ENCODE data around the gene ITSN1. TPM values are rescaled to one million over a fixed set of nuclear protein-coding genes. Genes with fewer than 3 reads are reported as not detected.
"Not testable (repeated sequence)": the region's sequence is repeated elsewhere in the genome, so short reads cannot be mapped to it uniquely, and the experiment has no call there.

Gene ITSN1
- total RNA-seq, 1 donor from 2014 or later: 44.0 TPM

DNA sequence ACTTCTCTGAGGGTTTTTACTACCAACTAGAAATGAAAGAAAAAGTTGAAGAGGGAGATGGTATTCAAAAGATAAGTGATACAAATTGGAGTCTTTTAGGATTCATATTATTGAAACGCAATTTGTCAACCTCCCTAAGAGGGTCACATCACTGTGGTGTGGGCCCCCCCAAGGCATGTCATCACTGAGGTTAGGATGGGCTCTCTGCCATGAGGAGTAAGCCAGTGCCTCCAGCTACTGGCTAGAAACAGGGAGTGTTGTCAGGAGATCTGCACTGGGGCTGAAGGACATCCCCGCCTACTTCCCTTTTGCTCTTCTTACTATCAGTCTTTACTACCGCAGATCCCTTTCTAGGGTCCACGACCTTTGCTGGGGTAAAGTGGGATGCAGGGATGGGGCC lies 25.9 kb downstream of the ITSN1 start:
- Mint-ChIP-seq H3K4me1 (ENCODE audit: unreplicated experiment) (peaks cover 22% of the 10 kb centered on the region), H3K27me3 (ENCODE audit: unreplicated experiment) (no peaks in the 10 kb centered on the region), H3K4me3 (ENCODE audit: unreplicated experiment) (no peak overlapping the region), H3K36me3 (ENCODE audit: unreplicated experiment) (peaks cover 3% of the 10 kb centered on the region), H3K27ac (ENCODE audit: unreplicated experiment) (no peak overlapping the region), H3K9me3 (ENCODE audit: unreplicated experiment) (no peaks in the 10 kb centered on the region)
- TF ChIP-seq, protein P1, sequence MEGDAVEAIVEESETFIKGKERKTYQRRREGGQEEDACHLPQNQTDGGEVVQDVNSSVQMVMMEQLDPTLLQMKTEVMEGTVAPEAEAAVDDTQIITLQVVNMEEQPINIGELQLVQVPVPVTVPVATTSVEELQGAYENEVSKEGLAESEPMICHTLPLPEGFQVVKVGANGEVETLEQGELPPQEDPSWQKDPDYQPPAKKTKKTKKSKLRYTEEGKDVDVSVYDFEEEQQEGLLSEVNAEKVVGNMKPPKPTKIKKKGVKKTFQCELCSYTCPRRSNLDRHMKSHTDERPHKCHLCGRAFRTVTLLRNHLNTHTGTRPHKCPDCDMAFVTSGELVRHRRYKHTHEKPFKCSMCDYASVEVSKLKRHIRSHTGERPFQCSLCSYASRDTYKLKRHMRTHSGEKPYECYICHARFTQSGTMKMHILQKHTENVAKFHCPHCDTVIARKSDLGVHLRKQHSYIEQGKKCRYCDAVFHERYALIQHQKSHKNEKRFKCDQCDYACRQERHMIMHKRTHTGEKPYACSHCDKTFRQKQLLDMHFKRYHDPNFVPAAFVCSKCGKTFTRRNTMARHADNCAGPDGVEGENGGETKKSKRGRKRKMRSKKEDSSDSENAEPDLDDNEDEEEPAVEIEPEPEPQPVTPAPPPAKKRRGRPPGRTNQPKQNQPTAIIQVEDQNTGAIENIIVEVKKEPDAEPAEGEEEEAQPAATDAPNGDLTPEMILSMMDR (IDR thresholded peaks at IDR 0.05): no peak
- no peak for DNase-seq (ENCODE audit: extremely low spot score, unreplicated experiment)

DNA sequence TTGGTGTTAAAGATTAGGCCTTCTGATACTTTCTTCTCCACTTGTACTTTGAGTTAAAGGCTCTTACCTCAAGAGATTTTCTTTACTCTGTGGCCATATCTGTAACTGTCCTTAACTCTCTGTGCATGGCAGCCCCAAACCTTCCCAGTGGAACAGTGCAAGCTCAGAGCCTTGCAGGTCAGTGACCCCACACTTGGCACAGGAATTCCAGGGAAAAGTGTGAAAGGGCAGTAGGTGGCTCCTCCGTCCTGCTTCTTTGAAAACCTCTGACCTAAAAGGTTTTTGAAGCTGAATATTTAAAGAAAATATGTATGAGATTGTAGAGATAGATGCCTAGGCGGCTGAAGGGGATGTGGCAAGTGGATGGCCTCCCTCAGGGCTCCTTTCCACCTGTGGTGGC lies 26.3 kb downstream of the ITSN1 start:
- Mint-ChIP-seq H3K27me3 (ENCODE audit: unreplicated experiment) (no peaks in the 10 kb centered on the region), H3K9me3 (ENCODE audit: unreplicated experiment) (no peaks in the 10 kb centered on the region), H3K4me1 (ENCODE audit: unreplicated experiment) (peaks cover 22% of the 10 kb centered on the region), H3K36me3 (ENCODE audit: unreplicated experiment) (peaks cover 3% of the 10 kb centered on the region), H3K4me3 (ENCODE audit: unreplicated experiment) (no peak overlapping the region), H3K27ac (ENCODE audit: unreplicated experiment) (no peak overlapping the region)
- DNase-seq (ENCODE audit: extremely low spot score, unreplicated experiment): no peak
- TF ChIP-seq, protein P1 (IDR thresholded peaks at IDR 0.05): no peak

DNA sequence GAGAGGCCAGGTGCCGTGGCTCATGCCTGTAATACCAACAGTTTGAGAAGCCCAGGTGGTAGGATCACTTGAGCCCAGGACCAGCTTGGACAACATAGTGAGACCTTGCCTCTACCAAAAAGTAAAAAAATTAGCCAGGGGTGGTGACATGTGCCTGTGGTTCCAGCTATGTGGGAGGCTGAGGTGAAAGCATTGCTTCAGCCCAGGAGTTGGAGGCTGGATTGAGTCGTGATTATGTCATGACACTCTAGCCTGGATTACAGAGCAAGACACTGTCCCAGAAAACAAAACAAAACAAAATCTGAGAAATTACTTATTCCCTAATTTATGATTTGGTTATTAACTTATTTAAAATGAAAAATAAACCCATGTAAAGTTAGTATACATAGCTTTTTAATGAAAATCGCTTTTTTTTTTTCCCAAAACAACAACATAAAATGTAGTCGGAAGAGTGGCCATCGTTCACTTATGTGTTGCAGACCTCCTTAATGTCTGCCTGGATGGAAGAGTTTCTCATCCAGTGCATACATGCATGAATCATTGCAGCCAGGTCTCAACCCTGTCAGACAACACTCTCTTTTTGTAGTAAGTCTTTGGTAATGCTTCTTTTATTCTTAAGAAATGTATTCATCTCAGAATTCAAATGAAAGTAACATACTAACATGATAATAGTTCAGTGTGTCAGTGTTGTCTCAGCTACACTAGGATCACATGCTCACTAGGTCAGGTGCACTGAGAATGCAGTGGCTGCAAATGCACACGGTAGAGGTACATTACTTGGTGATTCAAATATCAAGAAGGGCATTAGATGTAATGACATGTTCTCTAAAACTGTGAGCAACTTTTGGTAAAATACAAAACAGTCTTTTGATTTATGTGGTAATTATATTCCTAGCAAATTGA lies 28.0 kb downstream of the ITSN1 start:
- H3K9me3 Mint-ChIP-seq (ENCODE audit: unreplicated experiment): no peaks in the 10 kb centered on the region
- DNase-seq (ENCODE audit: extremely low spot score, unreplicated experiment): no peak
- TF ChIP-seq, protein P1 (IDR thresholded peaks at IDR 0.05): no peak
- no peak overlapping the region for H3K27ac Mint-ChIP-seq (ENCODE audit: unreplicated experiment)
- H3K4me3 Mint-ChIP-seq (ENCODE audit: unreplicated experiment): no peak overlapping the region
- H3K36me3 Mint-ChIP-seq (ENCODE audit: unreplicated experiment): peaks cover 3% of the 10 kb centered on the region
- H3K27me3 Mint-ChIP-seq (ENCODE audit: unreplicated experiment): no peaks in the 10 kb centered on the region
- H3K4me1 Mint-ChIP-seq (ENCODE audit: unreplicated experiment): peaks cover 22% of the 10 kb centered on the region

DNA sequence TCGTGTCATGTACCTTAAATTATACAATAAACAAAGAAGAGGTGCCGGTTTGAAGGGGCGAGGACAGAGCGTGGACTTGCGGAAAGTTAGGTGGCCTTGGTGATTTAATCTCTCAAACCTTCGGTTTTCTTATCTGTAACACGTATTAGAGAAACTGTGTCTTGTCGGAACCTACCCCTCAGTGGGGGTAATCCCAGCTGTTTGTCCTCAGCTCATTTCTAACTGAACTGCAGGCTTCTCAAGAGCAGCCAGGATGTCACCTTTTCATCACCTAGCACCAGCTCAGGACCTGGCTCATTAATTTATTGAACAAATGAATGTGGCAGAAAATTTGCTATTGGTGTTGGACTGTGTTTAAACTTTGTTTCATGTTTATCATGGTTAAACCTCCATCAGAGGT lies 31.2 kb downstream of the ITSN1 start:
- TF ChIP-seq, protein P1 (IDR thresholded peaks at IDR 0.05): no peak
- no peak overlapping the region for H3K27ac Mint-ChIP-seq (ENCODE audit: unreplicated experiment)
- no peaks in the 10 kb centered on the region for H3K27me3 Mint-ChIP-seq (ENCODE audit: unreplicated experiment)
- H3K9me3 Mint-ChIP-seq (ENCODE audit: unreplicated experiment): no peaks in the 10 kb centered on the region
- peaks cover 3% of the 10 kb centered on the region for H3K36me3 Mint-ChIP-seq (ENCODE audit: unreplicated experiment)
- H3K4me1 Mint-ChIP-seq (ENCODE audit: unreplicated experiment): peaks cover 17% of the 10 kb centered on the region
- DNase-seq (ENCODE audit: extremely low spot score, unreplicated experiment): no peak
- H3K4me3 Mint-ChIP-seq (ENCODE audit: unreplicated experiment): no peak overlapping the region

DNA sequence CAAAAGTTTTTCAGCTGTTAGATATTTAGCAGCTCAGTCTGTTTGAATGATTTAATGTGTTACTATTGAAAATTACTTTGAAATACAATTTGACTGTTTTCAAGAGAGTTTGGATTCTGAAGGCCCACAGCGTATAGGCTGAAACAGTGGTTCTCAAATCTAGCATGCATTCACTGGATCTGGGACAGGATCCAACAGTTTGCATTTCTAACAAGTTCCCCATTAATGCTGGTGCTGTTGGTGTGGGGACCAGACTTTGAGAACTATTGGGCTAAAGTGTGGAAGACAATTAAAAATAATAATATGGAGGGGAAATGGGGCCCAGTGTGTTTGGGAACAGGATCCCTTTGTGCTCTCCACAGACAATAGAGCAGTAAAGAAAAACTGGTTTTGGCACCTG lies 31.9 kb downstream of the ITSN1 start:
- no peak for DNase-seq (ENCODE audit: extremely low spot score, unreplicated experiment)
- Mint-ChIP-seq H3K36me3 (ENCODE audit: unreplicated experiment) (peaks cover 3% of the 10 kb centered on the region), H3K4me3 (ENCODE audit: unreplicated experiment) (no peak overlapping the region), H3K27me3 (ENCODE audit: unreplicated experiment) (no peaks in the 10 kb centered on the region), H3K9me3 (ENCODE audit: unreplicated experiment) (no peaks in the 10 kb centered on the region), H3K27ac (ENCODE audit: unreplicated experiment) (no peak overlapping the region), H3K4me1 (ENCODE audit: unreplicated experiment) (peaks cover 21% of the 10 kb centered on the region)
- TF ChIP-seq, protein P1 (IDR thresholded peaks at IDR 0.05): no peak

DNA sequence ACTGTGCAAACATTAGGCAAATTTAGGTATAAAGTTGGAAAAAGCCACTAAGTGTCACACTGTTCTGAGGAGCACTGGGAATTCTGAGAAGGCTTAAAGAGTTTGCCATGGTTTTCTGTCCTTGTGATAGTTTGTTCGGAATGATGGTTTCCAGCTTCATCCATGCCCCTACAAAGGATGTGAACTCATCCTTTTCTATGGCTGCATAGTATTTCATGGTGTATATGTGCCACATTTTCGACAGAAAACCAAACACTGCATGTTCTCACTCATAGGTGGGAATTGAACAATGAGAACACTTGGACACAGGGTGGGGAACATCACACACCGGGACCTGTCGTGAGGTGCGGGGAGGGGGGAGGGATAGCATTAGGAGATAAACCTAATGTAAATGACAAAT lies 34.4 kb downstream of the ITSN1 start:
- not testable (repeated sequence) for H3K9me3 Mint-ChIP-seq (ENCODE audit: unreplicated experiment); H3K27ac Mint-ChIP-seq (ENCODE audit: unreplicated experiment); DNase-seq (ENCODE audit: extremely low spot score, unreplicated experiment); H3K27me3 Mint-ChIP-seq (ENCODE audit: unreplicated experiment); H3K4me3 Mint-ChIP-seq (ENCODE audit: unreplicated experiment); H3K36me3 Mint-ChIP-seq (ENCODE audit: unreplicated experiment)
- peaks cover 31% of the 10 kb centered on the region for H3K4me1 Mint-ChIP-seq (ENCODE audit: unreplicated experiment)

All from osteocyte (in vitro differentiated cells).